A673 (cell line): ENCODE results near the gene STAB1. TPM values are rescaled to one million over a fixed set of nuclear protein-coding genes. Genes with fewer than 3 reads are reported as not detected.

Experiments
- BruUV-seq: library from RNA; stranded (reverse); fragments of 400-500 nt; replicated peaks from 2 replicates; lab custom pipeline; 2021; lab: Mats Ljungman, UMichigan
- CTCF ChIA-PET: fragments of 300-600 bp; sonication (Branson Sonifier 250); formaldehyde crosslinking; loops from one replicate; lab custom pipeline; 2022; ENCODE audit warnings: antibody characterized with exemption; lab: Charles Lee
- POLR2A ChIA-PET: fragments of 300-600 bp; sonication (Branson Sonifier 250); formaldehyde crosslinking; loops from one replicate; lab custom pipeline; 2022; ENCODE audit warnings: antibody characterized with exemption; ENCODE audit not compliant: low non-redundant PET; lab: Charles Lee
- DNase-seq: peaks from one replicate; pipeline ENCODE4 v3.0.0-alpha.2; 2015; ENCODE audit warnings: low spot score
- H3K27ac ChIP-seq: fragments of 200-600 bp; sonication (generic); 2 replicates; pipeline ENCODE4 v1.5.1; 2016; ENCODE audit warnings: mixed run types, low read depth, mild to moderate bottlenecking, mixed read lengths, antibody characterized with exemption, low read length; ENCODE audit not compliant: poor library complexity, severe bottlenecking
- H3K27me3 ChIP-seq: fragments of 200-600 bp; sonication (generic); replicated peaks from 2 replicates; pipeline ENCODE4 v1.6.1; 2017; ENCODE audit warnings: mixed run types, low read depth, mild to moderate bottlenecking, mixed read lengths, antibody characterized with exemption, low read length; ENCODE audit not compliant: insufficient read depth, poor library complexity
- H3K36me3 ChIP-seq: fragments of 200-600 bp; sonication (generic); 2 replicates; pipeline ENCODE4 v1.6.1; 2016; ENCODE audit warnings: mixed run types, mild to moderate bottlenecking, mixed read lengths, antibody characterized with exemption, low read length; ENCODE audit not compliant: insufficient read depth, poor library complexity, severe bottlenecking
- H3K4me1 ChIP-seq: fragments of 200-600 bp; sonication (generic); 2 replicates; pipeline ENCODE4 v1.6.1; 2017; ENCODE audit warnings: mixed run types, mild to moderate bottlenecking, mixed read lengths, antibody characterized with exemption, low read length; ENCODE audit not compliant: insufficient read depth, poor library complexity, severe bottlenecking
- H3K4me3 ChIP-seq: fragments of 200-600 bp; sonication (generic); 2 replicates; pipeline ENCODE4 v1.5.1; 2016; ENCODE audit warnings: low read depth, mixed run types, mild to moderate bottlenecking, mixed read lengths, low read length; ENCODE audit not compliant: poor library complexity, severe bottlenecking
- H3K9me3 ChIP-seq: fragments of 200-600 bp; sonication (generic); 2 replicates; pipeline ENCODE4 v1.6.1; 2016; ENCODE audit warnings: mixed run types, low read depth, mild to moderate bottlenecking, mixed read lengths, antibody characterized with exemption, low read length; ENCODE audit not compliant: poor library complexity, severe bottlenecking
- CTCF ChIP-seq: fragments of 300-800, 200-600 bp; sonication (generic); conservative IDR thresholded peaks from 2 replicates; pipeline ENCODE4 v1.5.1; 2017; ENCODE audit warnings: low read depth, mild to moderate bottlenecking, antibody characterized with exemption, low read length, moderate library complexity, mixed read lengths
- EZH2 ChIP-seq: fragments of 200-600 bp; sonication (generic); IDR thresholded peaks from 2 replicates; pipeline ENCODE4 v1.6.1; 2017; ENCODE audit warnings: borderline replicate concordance, low read depth, mild to moderate bottlenecking, mixed read lengths, antibody characterized with exemption, low read length; ENCODE audit not compliant: poor library complexity, severe bottlenecking
- intact Hi-C: fragments of 100-400 bp; cut with micrococcal nuclease; formaldehyde crosslinking; loops from one replicate; pipeline ENCODE4 v1.10.0; 2022; ENCODE audit not compliant: unreplicated experiment
- total RNA-seq: library from RNA; stranded (reverse); gene quantifications from 2 replicates; pipeline ENCODE4 v1.2.3, GENCODE V29; 2021

STAB1 gene
- total RNA-seq, 1 experiment from 2014 or later, result 0.41 TPM

GRCh38 chr3:52563984-52564383 lies 68.8 kb downstream of the STAB1 start:
- POLR2A ChIA-PET, result no interaction called here
- no peak overlapping the region for H3K4me3 ChIP-seq
- intact Hi-C loops, result no loop called here
- H3K9me3 ChIP-seq, result no peaks in the 10 kb centered on the region
- DNase-seq, result no peak
- CTCF ChIA-PET, result no interaction called here
- no peaks in the 10 kb centered on the region for H3K27me3 ChIP-seq
- TF ChIP-seq CTCF (no peak), EZH2 (no peak)
- BruUV-seq, result no TSS peak
- no peak overlapping the region for H3K27ac ChIP-seq
- no peaks in the 10 kb centered on the region for H3K4me1 ChIP-seq
- peaks cover 8% of the 10 kb centered on the region for H3K36me3 ChIP-seq

GRCh38 chr3:52568069-52568468 lies 72.9 kb downstream of the STAB1 start:
- intact Hi-C loops, result no loop called here
- TF ChIP-seq EZH2, result no peak
- TF ChIP-seq CTCF, result no peak
- Histone ChIP-seq H3K4me3 (no peak overlapping the region), H3K27ac (no peak overlapping the region), H3K4me1 (no peaks in the 10 kb centered on the region), H3K9me3 (no peaks in the 10 kb centered on the region), H3K36me3 (no peaks in the 10 kb centered on the region), H3K27me3 (no peaks in the 10 kb centered on the region)
- ChIA-PET POLR2A (no interaction called here), CTCF (no interaction called here)
- DNase-seq, result no peak
- BruUV-seq, result no TSS peak

- no peaks in the 10 kb centered on the region for H3K36me3 ChIP-seq
- H3K27ac ChIP-seq, result no peak overlapping the region
- H3K9me3 ChIP-seq, result no peaks in the 10 kb centered on the region
- BruUV-seq, result no TSS peak
- POLR2A ChIA-PET, result no interaction called here
- intact Hi-C loops, result no loop called here
- CTCF ChIA-PET, result no interaction called here
- no peak overlapping the region for H3K4me3 ChIP-seq
- no peak for TF ChIP-seq CTCF
- no peak for TF ChIP-seq EZH2
- no peaks in the 10 kb centered on the region for H3K27me3 ChIP-seq
- no peak for DNase-seq
- no peaks in the 10 kb centered on the region for H3K4me1 ChIP-seq
Measured at GRCh38 chr3:52570076-52570475, 74.9 kb downstream of the STAB1 start.
